Activated T-cell treated with anti-CD3 and anti-CD28 coated beads for 4 hours (primary cell): ENCODE data around the gene RAB4A.
"Not testable (repeated sequence)": the region's sequence is repeated elsewhere in the genome, so short reads cannot be mapped to it uniquely, and the experiment has no call there.

ENCODE experiments used
- DNase-seq: peaks from one replicate; pipeline ENCODE4 v3.0.0-alpha.2; 2020

The RAB4A gene

GRCh38 chr1:229300099-229300757, 29.3 kb downstream of the RAB4A start:
- DNase-seq: no peak

DNA sequence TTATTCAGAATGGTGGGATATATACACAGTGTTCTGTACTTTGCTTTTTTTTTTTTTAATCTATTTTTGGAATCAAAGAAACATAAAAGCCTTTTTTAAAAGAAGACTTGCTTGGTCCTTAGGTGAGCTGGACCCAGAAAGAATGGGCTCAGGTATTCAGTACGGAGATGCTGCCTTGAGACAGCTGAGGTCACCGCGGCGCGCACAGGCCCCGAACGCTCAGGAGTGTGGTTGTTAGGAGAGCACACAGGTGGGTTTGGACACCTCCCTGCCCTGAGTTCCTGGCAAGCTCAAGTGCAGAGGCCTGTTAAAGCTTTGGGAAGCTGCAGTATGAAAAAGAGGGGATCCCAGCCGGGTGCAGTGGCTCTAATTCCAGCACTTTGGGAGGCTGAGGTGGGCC, 31.8 kb downstream of the RAB4A start:
- no peak for DNase-seq

- DNase-seq: no peak
Observed at GRCh38 chr1:229303855-229304254, 32.9 kb downstream of the RAB4A start.

GRCh38 chr1:229305392-229305791, 34.5 kb downstream of the RAB4A start:
- DNase-seq: no peak

DNA sequence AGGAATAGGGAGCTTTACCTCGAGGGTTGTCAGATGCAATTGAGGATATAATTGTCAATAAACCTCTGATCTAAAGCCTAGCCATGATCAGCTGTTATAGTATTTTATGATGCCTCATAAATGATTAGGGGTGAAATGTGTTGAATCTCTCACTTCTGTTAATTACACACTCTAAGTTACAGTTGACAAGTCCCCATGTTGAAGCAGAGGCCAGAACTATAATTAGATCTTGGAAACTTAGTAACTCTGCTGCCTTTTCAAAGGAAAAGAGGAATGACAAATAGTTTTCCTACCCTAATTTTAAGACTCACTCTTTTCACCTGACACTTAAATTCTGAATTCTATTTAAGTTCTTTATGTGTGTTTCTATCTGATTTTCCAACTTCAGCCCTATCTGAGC, 38.2 kb downstream of the RAB4A start:
- DNase-seq: no peak

- no peak for DNase-seq
Observed at GRCh38 chr1:229309684-229310083, 38.8 kb downstream of the RAB4A start.

DNA sequence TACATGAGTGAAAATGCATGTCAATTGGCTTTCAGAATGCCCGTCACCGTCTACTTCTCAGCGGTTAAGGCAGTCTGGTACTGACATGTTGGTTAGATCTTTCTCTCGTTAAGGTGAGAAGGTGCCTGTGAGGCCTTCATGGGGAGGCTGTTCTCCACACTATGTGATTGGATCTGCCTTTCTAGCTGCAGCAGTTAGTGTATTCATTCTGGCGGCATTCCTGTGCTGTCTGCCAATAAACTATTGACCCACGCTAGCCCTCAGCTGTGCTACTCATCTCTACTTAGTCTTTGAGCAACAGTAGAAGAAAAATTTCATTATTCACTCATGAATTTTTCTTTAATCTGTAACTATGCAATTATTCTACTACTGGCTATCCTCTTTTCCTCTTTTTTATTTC, 39.9 kb downstream of the RAB4A start:
- no peak for DNase-seq

DNA sequence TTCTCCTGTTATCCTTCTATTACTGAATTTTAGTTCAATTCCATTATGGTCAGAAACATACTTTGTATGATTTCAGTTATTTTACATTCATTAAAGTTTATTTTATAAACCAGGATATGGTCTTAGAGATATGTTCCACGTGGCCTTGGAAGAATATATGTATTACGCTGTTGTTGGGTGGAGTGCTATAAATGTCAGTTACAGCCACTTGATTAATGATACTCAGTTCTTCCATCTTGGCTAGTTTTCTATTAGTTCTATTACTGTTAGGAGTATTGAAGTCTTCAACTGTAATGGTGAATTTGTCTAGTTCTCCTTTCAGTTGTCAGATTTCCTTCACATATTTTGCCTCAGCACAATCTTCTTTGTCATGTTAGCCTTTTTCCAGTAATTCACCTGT, 45.3 kb downstream of the RAB4A start:
- no peak for DNase-seq

DNA sequence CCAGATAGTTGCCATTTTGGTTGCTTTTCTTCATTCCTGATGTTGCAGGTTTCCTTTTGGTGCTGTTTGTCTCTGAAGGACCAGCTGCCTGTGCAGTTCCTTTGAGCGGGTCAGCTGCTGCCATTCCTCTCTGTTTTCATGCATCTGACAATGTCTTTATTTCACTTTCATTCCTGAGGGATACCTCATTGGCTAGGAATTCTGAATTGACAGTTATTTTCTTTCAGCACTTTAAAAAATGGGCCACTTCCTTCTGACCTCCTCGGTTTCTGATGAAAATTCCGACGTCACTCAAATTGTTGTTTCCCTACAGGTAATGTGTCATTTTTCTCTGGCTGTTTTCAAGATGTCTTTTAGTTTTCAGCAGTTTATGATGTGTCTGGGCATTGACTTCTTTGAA, 47.1 kb downstream of the RAB4A start:
- DNase-seq: no peak

GRCh38 chr1:229319487-229319886, 48.6 kb downstream of the RAB4A start:
- DNase-seq: no peak

- DNase-seq: no peak
Observed at GRCh38 chr1:229323201-229323600, 52.3 kb downstream of the RAB4A start.

DNA sequence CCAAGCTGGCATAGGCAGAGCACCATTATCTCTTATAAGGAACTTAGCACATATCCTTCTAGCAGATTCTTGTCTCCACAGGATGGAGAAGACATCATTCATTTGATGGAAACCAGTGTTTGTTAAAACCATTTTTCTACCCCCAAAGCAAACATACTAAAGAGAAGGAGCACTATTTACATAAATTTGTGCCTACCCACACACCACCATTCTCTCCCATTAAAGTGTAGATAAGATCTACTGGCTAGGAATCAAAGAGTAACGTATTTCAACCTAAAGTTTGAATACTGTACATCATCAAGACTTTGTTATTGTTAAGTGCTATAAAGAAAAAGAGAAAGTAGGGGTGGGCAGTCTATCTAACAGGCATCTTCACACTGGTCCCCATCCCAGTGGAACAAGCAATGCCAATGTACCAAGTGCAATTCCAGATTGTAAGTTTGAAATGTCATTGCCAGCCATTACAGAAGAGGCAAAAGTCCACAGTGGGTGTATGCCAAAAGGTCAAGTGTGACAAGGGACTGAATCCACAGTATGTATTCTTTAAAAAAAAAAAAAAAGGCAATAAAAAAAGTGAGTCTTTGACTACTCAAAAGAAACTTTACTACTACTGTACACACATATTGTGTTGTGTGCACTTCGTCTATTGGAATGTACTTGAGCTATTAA, 53.1 kb downstream of the RAB4A start:
- no peak for DNase-seq

GRCh38 chr1:229325401-229325800, 54.5 kb downstream of the RAB4A start:
- no peak for DNase-seq

- DNase-seq: no peak
Observed at GRCh38 chr1:229325853-229326487, 55.1 kb downstream of the RAB4A start.

DNA sequence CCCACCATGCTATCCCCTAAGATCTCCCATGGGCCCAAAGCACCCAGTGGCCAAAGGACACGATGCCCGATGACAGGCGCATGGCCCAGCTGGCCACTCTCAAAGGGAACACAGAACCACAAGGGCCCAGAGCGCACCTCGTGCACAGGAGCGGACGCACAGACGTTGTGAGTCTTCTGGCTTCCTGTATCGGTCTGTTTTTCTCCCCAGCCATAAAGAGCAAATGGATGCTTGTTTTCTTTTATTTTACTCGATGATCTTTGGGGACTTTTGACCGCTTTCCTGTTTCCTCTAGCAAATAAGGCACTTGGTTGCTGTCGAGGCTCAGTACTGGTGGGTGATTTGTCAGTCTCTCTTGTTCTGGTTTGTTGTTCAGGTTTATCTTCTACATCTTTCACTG, 55.7 kb downstream of the RAB4A start:
- DNase-seq: no peak

DNA sequence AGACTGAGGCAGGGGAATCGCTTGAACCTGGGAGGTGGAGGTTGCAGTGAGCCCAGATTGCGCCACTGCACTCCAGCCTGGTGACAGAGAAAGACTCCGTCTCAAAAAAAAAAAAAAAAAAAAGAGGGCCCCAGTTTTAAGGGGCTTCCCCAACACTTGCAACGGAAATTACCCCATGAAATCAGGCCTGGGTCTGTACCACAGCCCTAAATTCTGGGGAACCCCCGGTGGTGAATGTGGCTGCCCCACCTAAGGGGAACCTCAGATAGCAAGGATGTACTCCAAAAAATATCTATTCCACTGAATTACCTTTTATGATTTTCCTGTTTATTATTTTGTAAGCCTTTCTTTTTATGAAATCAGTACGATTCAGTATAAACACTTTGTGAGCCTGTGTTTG, 56.9 kb downstream of the RAB4A start:
- not testable (repeated sequence) for DNase-seq

DNA sequence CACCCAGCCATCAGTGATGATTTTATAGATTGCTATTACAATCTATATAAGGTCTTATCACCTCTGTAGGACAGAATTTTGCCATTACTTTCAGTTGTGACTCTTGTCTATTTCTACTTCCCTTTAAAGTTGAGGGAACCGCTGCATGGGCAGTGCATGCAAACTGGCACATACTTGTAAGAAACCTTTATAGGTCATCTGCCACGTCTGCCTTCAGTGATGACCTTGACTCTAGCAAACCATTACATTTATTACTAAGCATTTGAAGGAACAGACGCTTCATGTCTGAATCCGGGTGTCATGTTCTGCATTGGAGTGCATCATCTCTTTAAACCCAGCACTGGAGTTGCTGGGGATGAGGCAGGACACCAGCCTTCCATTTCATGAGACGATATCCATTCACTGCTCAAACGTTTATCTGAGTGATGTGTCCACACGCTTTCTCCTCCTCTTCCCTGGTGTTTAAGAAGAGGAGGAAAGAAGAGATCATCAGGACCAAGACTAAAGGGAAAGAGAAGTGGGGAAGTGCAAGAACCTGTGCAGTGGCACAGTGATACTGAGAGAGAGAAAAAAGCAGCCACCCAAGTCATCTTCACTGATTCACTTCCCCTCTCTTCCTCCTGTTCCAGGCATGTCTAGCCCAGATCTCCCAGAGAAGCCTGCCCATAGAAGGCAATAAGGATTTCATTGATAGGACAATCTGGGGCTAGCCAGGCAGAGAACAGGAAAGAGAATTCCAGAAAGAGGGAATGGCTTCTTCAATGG, 57.9 kb downstream of the RAB4A start:
- no peak for DNase-seq

GRCh38 chr1:229334269-229334668, 63.4 kb downstream of the RAB4A start:
- DNase-seq: no peak

GRCh38 chr1:229334716-229335115, 63.8 kb downstream of the RAB4A start:
- no peak for DNase-seq

DNA sequence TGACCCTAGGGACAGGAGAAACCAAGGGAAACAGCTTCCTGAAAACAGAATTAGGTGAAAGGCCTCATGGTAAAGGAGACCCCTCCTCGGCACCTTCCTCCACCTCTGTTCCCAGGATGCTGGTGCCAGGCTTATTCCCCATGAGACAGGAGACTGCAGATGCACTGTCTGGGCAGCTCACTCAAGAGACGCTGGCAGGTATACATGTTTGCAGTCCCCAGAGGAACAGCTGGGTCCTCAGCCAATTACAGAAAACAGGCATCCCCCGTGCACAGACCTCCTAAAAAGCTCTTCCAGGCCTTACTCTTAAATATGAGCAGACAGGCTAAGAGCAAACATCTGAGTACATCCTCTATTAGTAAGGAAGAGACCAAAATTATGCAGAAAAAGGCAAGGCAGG, 65.4 kb downstream of the RAB4A start:
- no peak for DNase-seq

GRCh38 chr1:229339086-229339485, 68.2 kb downstream of the RAB4A start:
- DNase-seq: no peak

GRCh38 chr1:229339520-229339919, 68.6 kb downstream of the RAB4A start:
- DNase-seq: no peak

DNA sequence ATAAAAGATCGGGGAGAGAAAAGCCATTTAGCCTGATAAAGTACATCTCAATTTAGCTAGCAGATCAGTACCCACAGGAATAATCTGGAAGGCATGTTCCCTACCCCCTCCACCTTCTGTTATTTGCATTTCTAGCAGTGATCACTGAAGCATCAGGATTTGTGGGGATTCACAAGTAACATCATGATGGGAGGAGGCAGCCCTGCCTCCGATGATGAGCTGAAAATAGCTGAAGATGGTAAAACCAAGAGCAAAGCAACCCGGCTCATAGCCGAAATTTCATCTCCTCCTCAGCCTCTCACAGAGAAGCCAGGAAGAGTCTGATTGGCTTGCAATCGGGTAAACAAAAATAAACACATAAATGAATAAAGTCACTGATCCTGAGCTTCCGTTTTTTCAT, 69.6 kb downstream of the RAB4A start:
- no peak for DNase-seq
